ENCODE measurements around the gene VIM. TPM values are rescaled to one million over a fixed set of nuclear protein-coding genes. Genes with fewer than 3 reads are reported as not detected.

Gene VIM
- total and polyA plus RNA-seq, 4 experiments from 2014 or later = 309 to 696 (median 667) TPM

- H3K4me1 Mint-ChIP-seq = peaks cover 33 to 94% (median 58%) of the 10 kb centered on the region in 4 donors
- peaks cover 27 to 73% of the 10 kb centered on the region in 2 donors for H3K36me3 Mint-ChIP-seq
- H3K9me3 Mint-ChIP-seq = peaks cover 0 to 10% (median 0%) of the 10 kb centered on the region in 8 donors
- intact Hi-C loops (cut with micrococcal nuclease) = loop anchor here (2.0 kb wide), 2 partner anchors 199 to 793 kb away; partner anchors contain the start of gene PTER
- H3K27me3 Mint-ChIP-seq = no peaks in the 10 kb centered on the region
- no peak for DNase-seq
- Histone ChIP-seq H3K4me3 (ENCODE audit: low read length in 2 of 2) (peak overlapping the region; percentile 85 to 91), H3K4me1 (ENCODE audit: insufficient read depth, low read length) (peaks cover 60% of the 10 kb centered on the region), H3K27me3 (ENCODE audit: insufficient read depth, low read length) (no peaks in the 10 kb centered on the region), H3K9me3 (ENCODE audit: control insufficient read depth in 1 of 2, low read length in 2 of 2) (no peaks in the 10 kb centered on the region), H3K27ac (ENCODE audit: low read depth, low read length) (peak overlapping the region; percentile 98), H3K36me3 (ENCODE audit: insufficient read depth, low read length) (peaks cover 36% of the 10 kb centered on the region)
- peak overlapping the region; percentile 96 to 100 (median 99) for H3K27ac Mint-ChIP-seq
- ChIA-PET CTCF (ENCODE audit: partially characterized antibody) (interaction anchor here (0.8 to 7.9 kb wide), 17 partner anchors 8 to 412 kb away, joined by 3 to 60 read pairs (median 6); partner anchors contain the start of genes RSU1 and TRDMT1), POLR2A (ENCODE audit: partially characterized antibody) (interaction anchor here (0.7 to 15.7 kb wide), 37 partner anchors 9 to 792 kb away, joined by 3 to 483 read pairs (median 6); partner anchors contain the start of genes RSU1, ST8SIA6, STAM and TRDMT1)
- peak overlapping the region; percentile 88 to 99 (median 98) for H3K4me3 Mint-ChIP-seq
These were observed 1.6 kb downstream of the VIM start for GRCh38 chr10:17229717-17229966.

- ChIA-PET POLR2A (ENCODE audit: partially characterized antibody) (interaction anchor here (0.6 to 15.7 kb wide), 45 partner anchors 8 to 1371 kb away, joined by 3 to 483 read pairs (median 5); partner anchors contain the start of genes RSU1, ST8SIA6, STAM and TRDMT1), CTCF (ENCODE audit: partially characterized antibody) (interaction anchor here (0.8 to 7.9 kb wide), 21 partner anchors 8 to 415 kb away, joined by 3 to 60 read pairs (median 5); partner anchors contain the start of genes RSU1 and TRDMT1)
- H3K36me3 Mint-ChIP-seq = peaks cover 30 to 74% of the 10 kb centered on the region in 2 donors
- H3K9me3 Mint-ChIP-seq = peaks cover 0 to 10% (median 0%) of the 10 kb centered on the region in 8 donors
- intact Hi-C loops (cut with micrococcal nuclease) = loop anchor here (1.0 to 2.0 kb wide), 13 partner anchors 24 to 1429 kb away; partner anchors contain the start of genes ARL5B, NSUN6, PTER and RSU1
- H3K4me3 ChIP-seq (ENCODE audit: low read length in 2 of 2) = peak overlapping the region; percentile 85 to 91
- no peaks in the 10 kb centered on the region for H3K9me3 ChIP-seq (ENCODE audit: control insufficient read depth in 1 of 2, low read length in 2 of 2)
- H3K4me1 ChIP-seq (ENCODE audit: insufficient read depth, low read length) = peaks cover 65% of the 10 kb centered on the region
- no peaks in the 10 kb centered on the region for H3K27me3 ChIP-seq (ENCODE audit: insufficient read depth, low read length)
- peak overlapping the region; percentile 96 to 100 (median 99) for H3K27ac Mint-ChIP-seq
- DNase-seq = peak; percentile 93 to 96 (median 94)
- H3K4me1 Mint-ChIP-seq = peaks cover 35 to 94% (median 59%) of the 10 kb centered on the region in 4 donors
- peak overlapping the region; percentile 98 for H3K27ac ChIP-seq (ENCODE audit: low read depth, low read length)
- peaks cover 41% of the 10 kb centered on the region for H3K36me3 ChIP-seq (ENCODE audit: insufficient read depth, low read length)
- H3K27me3 Mint-ChIP-seq = no peaks in the 10 kb centered on the region
- H3K4me3 Mint-ChIP-seq = peak overlapping the region; percentile 88 to 99 (median 98)
These were observed 2.1 kb downstream of the VIM start for GRCh38 chr10:17229967-17230682.

- Mint-ChIP-seq H3K36me3 (peaks cover 45 to 88% of the 10 kb centered on the region in 2 donors), H3K4me1 (peaks cover 33 to 92% (median 57%) of the 10 kb centered on the region in 4 donors), H3K9me3 (peaks cover 0 to 10% (median 0%) of the 10 kb centered on the region in 8 donors), H3K27ac (peak overlapping the region; percentile 36 to 100 (median 99)), H3K27me3 (no peaks in the 10 kb centered on the region), H3K4me3 (peak overlapping the region; percentile 88 to 99 (median 98))
- peak overlapping the region in 1 of 2 donors; percentile 91 for H3K4me3 ChIP-seq (ENCODE audit: low read length in 2 of 2)
- H3K4me1 ChIP-seq (ENCODE audit: insufficient read depth, low read length) = peaks cover 59% of the 10 kb centered on the region
- H3K36me3 ChIP-seq (ENCODE audit: insufficient read depth, low read length) = peaks cover 58% of the 10 kb centered on the region
- ChIA-PET CTCF (ENCODE audit: partially characterized antibody) (interaction anchor here (0.9 to 5.0 kb wide), 4 partner anchors 10 to 197 kb away, joined by 4 to 60 read pairs (median 8); partner anchors contain the start of gene TRDMT1), POLR2A (ENCODE audit: partially characterized antibody) (interaction anchor here (1.2 to 15.7 kb wide), 4 partner anchors 20 to 415 kb away, joined by 4 to 483 read pairs (median 60); partner anchors contain the start of genes RSU1 and TRDMT1)
- intact Hi-C loops (cut with micrococcal nuclease) = loop anchor here (2.0 kb wide), 3 partner anchors 25 to 1427 kb away; partner anchors contain the start of genes ARL5B and NSUN6
- H3K9me3 ChIP-seq (ENCODE audit: control insufficient read depth in 1 of 2, low read length in 2 of 2) = no peaks in the 10 kb centered on the region
- H3K27me3 ChIP-seq (ENCODE audit: insufficient read depth, low read length) = no peaks in the 10 kb centered on the region
- no peak for DNase-seq
- H3K27ac ChIP-seq (ENCODE audit: low read depth, low read length) = peak overlapping the region; percentile 98
These were observed 3.7 kb downstream of the VIM start for GRCh38 chr10:17231788-17232187.

- Histone ChIP-seq H3K36me3 (ENCODE audit: insufficient read depth, low read length) (peaks cover 62% of the 10 kb centered on the region), H3K4me1 (ENCODE audit: insufficient read depth, low read length) (peaks cover 52% of the 10 kb centered on the region), H3K27me3 (ENCODE audit: insufficient read depth, low read length) (no peaks in the 10 kb centered on the region), H3K27ac (ENCODE audit: low read depth, low read length) (peak overlapping the region; percentile 98), H3K9me3 (ENCODE audit: control insufficient read depth in 1 of 2, low read length in 2 of 2) (no peaks in the 10 kb centered on the region), H3K4me3 (ENCODE audit: low read length in 2 of 2) (no peak overlapping the region)
- peak overlapping the region; percentile 41 to 99 (median 98) for H3K4me3 Mint-ChIP-seq
- peak overlapping the region; percentile 36 to 100 (median 99) for H3K27ac Mint-ChIP-seq
- DNase-seq = no peak
- peaks cover 0 to 10% (median 0%) of the 10 kb centered on the region in 8 donors for H3K9me3 Mint-ChIP-seq
- H3K36me3 Mint-ChIP-seq = peaks cover 48 to 92% of the 10 kb centered on the region in 2 donors
- intact Hi-C loops (cut with micrococcal nuclease) = no loop called here
- peaks cover 27 to 85% (median 51%) of the 10 kb centered on the region in 4 donors for H3K4me1 Mint-ChIP-seq
- ChIA-PET POLR2A (ENCODE audit: partially characterized antibody) (interaction anchor here (0.7 to 15.7 kb wide), 3 partner anchors 29 to 415 kb away, joined by 3 to 483 read pairs (median 4); partner anchors contain the start of genes RSU1 and TRDMT1), CTCF (ENCODE audit: partially characterized antibody) (interaction anchor here (3.3 kb wide), 1 partner anchor 19 kb away, joined by 11 read pairs; no protein-coding TSS in a partner anchor)
- H3K27me3 Mint-ChIP-seq = no peaks in the 10 kb centered on the region
These were observed 4.4 kb downstream of the VIM start for GRCh38 chr10:17232276-17232960.

- peaks cover 26 to 79% (median 48%) of the 10 kb centered on the region in 4 donors for H3K4me1 Mint-ChIP-seq
- Histone ChIP-seq H3K9me3 (ENCODE audit: control insufficient read depth in 1 of 2, low read length in 2 of 2) (no peaks in the 10 kb centered on the region), H3K4me1 (ENCODE audit: insufficient read depth, low read length) (peaks cover 49% of the 10 kb centered on the region), H3K4me3 (ENCODE audit: low read length in 2 of 2) (no peak overlapping the region), H3K27ac (ENCODE audit: low read depth, low read length) (no peak overlapping the region), H3K27me3 (ENCODE audit: insufficient read depth, low read length) (no peaks in the 10 kb centered on the region), H3K36me3 (ENCODE audit: insufficient read depth, low read length) (peaks cover 70% of the 10 kb centered on the region)
- peak overlapping the region in 3 of 8 donors; percentile 25 to 52 (median 29) for H3K4me3 Mint-ChIP-seq
- peak overlapping the region in 6 of 7 donors; percentile 8 to 99 (median 76) for H3K27ac Mint-ChIP-seq
- no peaks in the 10 kb centered on the region for H3K27me3 Mint-ChIP-seq
- intact Hi-C loops (cut with micrococcal nuclease) = no loop called here
- H3K36me3 Mint-ChIP-seq = peaks cover 54 to 92% of the 10 kb centered on the region in 2 donors
- CTCF ChIA-PET (ENCODE audit: partially characterized antibody) = interaction anchor here (1.5 kb wide), 1 partner anchor 101 kb away, joined by 3 read pairs; no protein-coding TSS in a partner anchor
- H3K9me3 Mint-ChIP-seq = peaks cover 0 to 10% (median 0%) of the 10 kb centered on the region in 8 donors
- POLR2A ChIA-PET (ENCODE audit: partially characterized antibody) = interaction anchor here (15.7 kb wide), 1 partner anchor 30 kb away, joined by 483 read pairs; the partner anchor contains the start of gene TRDMT1
- DNase-seq = no peak
These were observed 5.4 kb downstream of the VIM start for GRCh38 chr10:17233286-17233991.

GRCh38 chr10:17234431-17234945, 6.4 kb downstream of the VIM start:
- POLR2A ChIA-PET (ENCODE audit: partially characterized antibody) = interaction anchor here (0.7 to 15.7 kb wide), 3 partner anchors 31 to 417 kb away, joined by 3 to 483 read pairs (median 5); partner anchors contain the start of genes RSU1 and TRDMT1
- no peak overlapping the region for H3K4me3 ChIP-seq (ENCODE audit: low read length in 2 of 2)
- CTCF ChIA-PET (ENCODE audit: partially characterized antibody) = interaction anchor here (1.5 kb wide), 1 partner anchor 102 kb away, joined by 3 read pairs; no protein-coding TSS in a partner anchor
- Mint-ChIP-seq H3K36me3 (peaks cover 58 to 89% of the 10 kb centered on the region in 2 donors), H3K27ac (peak overlapping the region; percentile 72 to 99 (median 85)), H3K27me3 (no peaks in the 10 kb centered on the region), H3K9me3 (peaks cover 0 to 9% (median 0%) of the 10 kb centered on the region in 8 donors), H3K4me1 (peaks cover 28 to 75% (median 50%) of the 10 kb centered on the region in 4 donors), H3K4me3 (peak overlapping the region in 7 of 8 donors; percentile 2 to 63 (median 40))
- peak overlapping the region; percentile 39 for H3K27ac ChIP-seq (ENCODE audit: low read depth, low read length)
- no peaks in the 10 kb centered on the region for H3K27me3 ChIP-seq (ENCODE audit: insufficient read depth, low read length)
- intact Hi-C loops (cut with micrococcal nuclease) = no loop called here
- DNase-seq = no peak
- peaks cover 70% of the 10 kb centered on the region for H3K36me3 ChIP-seq (ENCODE audit: insufficient read depth, low read length)
- peaks cover 49% of the 10 kb centered on the region for H3K4me1 ChIP-seq (ENCODE audit: insufficient read depth, low read length)
- no peaks in the 10 kb centered on the region for H3K9me3 ChIP-seq (ENCODE audit: control insufficient read depth in 1 of 2, low read length in 2 of 2)

Data from CD4-positive, alpha-beta memory T cell (primary cell).